H1 (cell line): Measurements from ENCODE around the gene BSDC1. TPM values are rescaled to one million over a fixed set of nuclear protein-coding genes. Genes with fewer than 3 reads are reported as not detected.

ENCODE experiments used
- BACH1 ChIP-seq: IDR thresholded peaks from 2 replicates; pipeline ENCODE4 v1.6.1; 2012; ENCODE audit warnings: low read length, improper control_type of control experiment
- PHF8 ChIP-seq: fragments of 200-600 bp; sonication (generic); conservative IDR thresholded peaks from 2 replicates; pipeline ENCODE4 v1.7.1; 2012; ENCODE audit warnings: low read depth, mild to moderate bottlenecking, inconsistent platforms, low read length, moderate library complexity
- POLR2A ChIP-seq, 2 experiments: IDR thresholded peaks; 1 replicate in 1 of 2; 2 replicates in 1 of 2; pipeline ENCODE4 v1.6.1; 2011; ENCODE audit warnings: low read depth in 2 of 2, low read length in 2 of 2, mild to moderate bottlenecking in 2 of 2; ENCODE audit errors: control extremely low read depth in 1 of 2
- RAD21 ChIP-seq, 2 experiments: IDR thresholded peaks in 1 of 2; conservative IDR thresholded peaks in 1 of 2; 2 replicates each; pipeline ENCODE4 v1.6.1; 2011; ENCODE audit warnings: low read depth in 2 of 2, low read length in 2 of 2, improper control_type of control experiment in 1 of 2, inconsistent platforms in 1 of 2, mild to moderate bottlenecking in 1 of 2, moderate library complexity in 1 of 2
- TAF1 ChIP-seq: IDR thresholded peaks from 2 replicates; pipeline ENCODE4 v1.6.1; 2011; ENCODE audit warnings: mild to moderate bottlenecking, low read depth, low read length
- polyA plus RNA-seq, 7 experiments: library from polyadenylated mRNA; depleted of rRNA in 3 of 7; stranded (reverse) in 5 of 7; unstranded in 2 of 7; fragments of >200 nt in 5 of 7; fragments of 200-250 nt in 2 of 7; gene quantifications; 1 replicate in 5 of 7; 2 replicates in 1 of 7; 4 replicates in 1 of 7; pipeline versions ENCODE4 v1.2.1 to v1.2.3, GENCODE V29; 2011 to 2013; ENCODE audit warnings: missing spikeins in 2 of 7, mixed read lengths in 2 of 7
- total RNA-seq: library from RNA; stranded (reverse); fragmentation: NEBNext Ultra II Directional; extraction: Animal tissue kit (Norgen Biotek cat#: 25700); gene quantifications from 2 replicates; pipeline ENCODE4 v1.2.1, GENCODE V29; 2021
- TF ChIP-seq, protein P1 (sequence below): IDR thresholded peaks from 2 replicates; pipeline ENCODE4 v1.6.1; 2012; ENCODE audit warnings: inconsistent platforms
- TF ChIP-seq, protein P2 (sequence below): IDR thresholded peaks from 2 replicates; pipeline ENCODE4 v1.6.1; 2012; ENCODE audit warnings: low read length, inconsistent platforms

BSDC1 gene
- total and polyA plus RNA-seq, 2 of the 8 experiments (the other 6 are each of a cell fraction or from before 2014, with no cell fraction given): 24.8 to 40.7 TPM

DNA sequence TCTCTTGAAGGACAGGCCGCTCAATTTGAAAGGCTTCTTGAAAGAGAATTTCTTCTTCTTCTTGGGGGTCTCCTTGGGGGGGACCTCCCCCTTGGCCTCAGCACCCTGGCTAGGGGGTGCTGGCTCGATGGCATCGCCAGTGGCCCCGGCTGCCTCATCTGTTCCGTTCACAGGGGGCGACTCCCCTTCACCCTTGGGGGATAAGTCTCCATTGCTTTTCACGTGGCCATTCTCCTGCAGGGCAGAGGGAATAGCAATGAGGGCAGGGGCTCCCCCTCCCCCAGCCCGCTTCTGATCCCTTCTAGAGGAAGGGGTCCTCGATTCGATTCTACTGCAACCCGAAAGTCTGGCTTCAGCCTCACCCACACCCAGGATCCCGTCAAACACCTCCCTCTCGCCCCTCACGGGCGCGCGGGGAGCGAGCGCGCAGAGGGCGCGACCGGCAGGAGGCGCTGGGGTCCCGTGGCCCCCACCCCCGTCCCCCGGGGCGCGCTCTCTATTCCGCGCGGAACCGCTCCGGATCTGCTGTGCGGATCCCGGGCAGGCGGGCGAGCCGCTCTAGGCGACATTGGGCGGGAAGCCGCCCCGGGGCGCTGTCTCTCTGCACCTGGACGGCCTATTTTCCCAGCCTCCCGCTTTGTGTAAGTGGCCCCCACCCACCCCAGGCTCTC lies 59.2 kb downstream of the BSDC1 start (continued):
- peak; percentile 16; the same call in 1 of the 2 replicates for TF ChIP-seq PHF8
- peak; percentile 0 to 20; a peak in 1 of 4 replicates for TF ChIP-seq RAD21 (IDR thresholded peaks at IDR 0.05 in 1 of 2, conservative IDR thresholded peaks at IDR 0.05 in 1 of 2; ENCODE audit: low read depth in 2 of 2, low read length in 2 of 2)
- TF ChIP-seq, protein P1, sequence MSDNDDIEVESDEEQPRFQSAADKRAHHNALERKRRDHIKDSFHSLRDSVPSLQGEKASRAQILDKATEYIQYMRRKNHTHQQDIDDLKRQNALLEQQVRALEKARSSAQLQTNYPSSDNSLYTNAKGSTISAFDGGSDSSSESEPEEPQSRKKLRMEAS: peak; percentile 27; the same call in 1 of the 2 replicates
- TF ChIP-seq, protein P2, sequence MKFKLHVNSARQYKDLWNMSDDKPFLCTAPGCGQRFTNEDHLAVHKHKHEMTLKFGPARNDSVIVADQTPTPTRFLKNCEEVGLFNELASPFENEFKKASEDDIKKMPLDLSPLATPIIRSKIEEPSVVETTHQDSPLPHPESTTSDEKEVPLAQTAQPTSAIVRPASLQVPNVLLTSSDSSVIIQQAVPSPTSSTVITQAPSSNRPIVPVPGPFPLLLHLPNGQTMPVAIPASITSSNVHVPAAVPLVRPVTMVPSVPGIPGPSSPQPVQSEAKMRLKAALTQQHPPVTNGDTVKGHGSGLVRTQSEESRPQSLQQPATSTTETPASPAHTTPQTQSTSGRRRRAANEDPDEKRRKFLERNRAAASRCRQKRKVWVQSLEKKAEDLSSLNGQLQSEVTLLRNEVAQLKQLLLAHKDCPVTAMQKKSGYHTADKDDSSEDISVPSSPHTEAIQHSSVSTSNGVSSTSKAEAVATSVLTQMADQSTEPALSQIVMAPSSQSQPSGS: peak; percentile 70; the same call in 1 of the 2 replicates
- peak in 1 of 2 experiments; percentile 38 for TF ChIP-seq POLR2A (IDR thresholded peaks at IDR 0.05; ENCODE audit: control extremely low read depth in 1 of 2, low read depth in 2 of 2, low read length in 2 of 2)
- peak; percentile 76 for TF ChIP-seq BACH1
- TF ChIP-seq TAF1: peak; percentile 34; the same call in 1 of the 2 replicates
